Kidney epithelial cell (primary cell): ENCODE measurements around the gene CNTF. TPM values are rescaled to one million over a fixed set of nuclear protein-coding genes. Genes with fewer than 3 reads are reported as not detected.

Source experiments
- DNase-seq: peaks from one replicate; pipeline ENCODE4 v3.0.0-alpha.2; 2010; ENCODE audit warnings: low read depth
- H3K27me3 ChIP-seq: 2 replicates; pipeline ENCODE4 v1.6.0; 2011; ENCODE audit warnings: low read length; ENCODE audit not compliant: control insufficient read depth, insufficient read depth
- H3K36me3 ChIP-seq: 2 replicates; pipeline ENCODE4 v1.5.1; 2011; ENCODE audit warnings: low read length; ENCODE audit not compliant: control insufficient read depth, insufficient read depth
- H3K4me3 ChIP-seq: 2 replicates; pipeline ENCODE4 v1.5.1; 2011; ENCODE audit warnings: low read depth, mild to moderate bottlenecking, control low read depth, low read length
- CTCF ChIP-seq: IDR thresholded peaks from 2 replicates; pipeline ENCODE4 v1.5.1; 2011; ENCODE audit warnings: mild to moderate bottlenecking, moderate library complexity, low read length, control low read depth, inconsistent platforms; ENCODE audit not compliant: insufficient read depth, poor library complexity, severe bottlenecking
- total RNA-seq: library from RNA; depleted of rRNA; stranded (reverse); fragments of >200 nt; gene quantifications from 2 replicates; pipeline ENCODE4 v1.2.3, GENCODE V29; 2015

CNTF gene
- total RNA-seq, 1 donor from 2014 or later: 1.1 TPM

- no peaks in the 10 kb centered on the region for H3K36me3 ChIP-seq
- no peaks in the 10 kb centered on the region for H3K27me3 ChIP-seq
- TF ChIP-seq CTCF: no peak
- H3K4me3 ChIP-seq: no peak overlapping the region
- no peak for DNase-seq
Measured at GRCh38 chr11:58596621-58597020, 25.8 kb upstream of the CNTF start.

- Histone ChIP-seq H3K36me3 (no peaks in the 10 kb centered on the region), H3K4me3 (no peak overlapping the region), H3K27me3 (no peaks in the 10 kb centered on the region)
- no peak for DNase-seq
- no peak for TF ChIP-seq CTCF
Measured at GRCh38 chr11:58597486-58598144, 24.9 kb upstream of the CNTF start.

GRCh38 chr11:58600510-58600909, 22.0 kb upstream of the CNTF start:
- Histone ChIP-seq H3K4me3 (no peak overlapping the region), H3K36me3 (no peaks in the 10 kb centered on the region), H3K27me3 (no peaks in the 10 kb centered on the region)
- no peak for DNase-seq
- TF ChIP-seq CTCF: no peak

- Histone ChIP-seq H3K36me3 (no peaks in the 10 kb centered on the region), H3K27me3 (no peaks in the 10 kb centered on the region), H3K4me3 (no peak overlapping the region)
- DNase-seq: no peak
- no peak for TF ChIP-seq CTCF
Measured at GRCh38 chr11:58606930-58607714, 15.3 kb upstream of the CNTF start.

GRCh38 chr11:58608331-58608730, 14.1 kb upstream of the CNTF start:
- no peak for DNase-seq
- H3K27me3 ChIP-seq: no peaks in the 10 kb centered on the region
- no peak overlapping the region for H3K4me3 ChIP-seq
- peaks cover 2% of the 10 kb centered on the region for H3K36me3 ChIP-seq
- TF ChIP-seq CTCF: no peak
